ENCODE data around the gene CASZ1.

- TF ChIP-seq ZNF561 (CRISPR knock-in tag; conservative IDR thresholded peaks at IDR 0.05) = no peak
- TF ChIP-seq EP300 (IDR thresholded peaks at IDR 0.05; ENCODE audit: low read length) = no peak
- TF ChIP-seq BRF2 (IDR thresholded peaks at IDR 0.05; ENCODE audit: borderline replicate concordance, insufficient read depth, insufficient read length) = no peak
- no peak for TF ChIP-seq HINFP (tag; conservative IDR thresholded peaks at IDR 0.05; ENCODE audit: low read depth)
- no peak for TF ChIP-seq RB1 (IDR thresholded peaks at IDR 0.05; ENCODE audit: low read depth)
- TF ChIP-seq MTA1 (IDR thresholded peaks at IDR 0.05; ENCODE audit: borderline replicate concordance) = no peak
- TF ChIP-seq, protein P1, sequence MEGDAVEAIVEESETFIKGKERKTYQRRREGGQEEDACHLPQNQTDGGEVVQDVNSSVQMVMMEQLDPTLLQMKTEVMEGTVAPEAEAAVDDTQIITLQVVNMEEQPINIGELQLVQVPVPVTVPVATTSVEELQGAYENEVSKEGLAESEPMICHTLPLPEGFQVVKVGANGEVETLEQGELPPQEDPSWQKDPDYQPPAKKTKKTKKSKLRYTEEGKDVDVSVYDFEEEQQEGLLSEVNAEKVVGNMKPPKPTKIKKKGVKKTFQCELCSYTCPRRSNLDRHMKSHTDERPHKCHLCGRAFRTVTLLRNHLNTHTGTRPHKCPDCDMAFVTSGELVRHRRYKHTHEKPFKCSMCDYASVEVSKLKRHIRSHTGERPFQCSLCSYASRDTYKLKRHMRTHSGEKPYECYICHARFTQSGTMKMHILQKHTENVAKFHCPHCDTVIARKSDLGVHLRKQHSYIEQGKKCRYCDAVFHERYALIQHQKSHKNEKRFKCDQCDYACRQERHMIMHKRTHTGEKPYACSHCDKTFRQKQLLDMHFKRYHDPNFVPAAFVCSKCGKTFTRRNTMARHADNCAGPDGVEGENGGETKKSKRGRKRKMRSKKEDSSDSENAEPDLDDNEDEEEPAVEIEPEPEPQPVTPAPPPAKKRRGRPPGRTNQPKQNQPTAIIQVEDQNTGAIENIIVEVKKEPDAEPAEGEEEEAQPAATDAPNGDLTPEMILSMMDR (IDR thresholded peaks at IDR 0.05 in 2 of 3, conservative IDR thresholded peaks at IDR 0.05 in 1 of 3; ENCODE audit: insufficient read depth in 2 of 3, low read depth in 1 of 3, low read length in 3 of 3) = no peak
- TF ChIP-seq TAF7 (tag; IDR thresholded peaks at IDR 0.05) = no peak
- TF ChIP-seq, protein P2, sequence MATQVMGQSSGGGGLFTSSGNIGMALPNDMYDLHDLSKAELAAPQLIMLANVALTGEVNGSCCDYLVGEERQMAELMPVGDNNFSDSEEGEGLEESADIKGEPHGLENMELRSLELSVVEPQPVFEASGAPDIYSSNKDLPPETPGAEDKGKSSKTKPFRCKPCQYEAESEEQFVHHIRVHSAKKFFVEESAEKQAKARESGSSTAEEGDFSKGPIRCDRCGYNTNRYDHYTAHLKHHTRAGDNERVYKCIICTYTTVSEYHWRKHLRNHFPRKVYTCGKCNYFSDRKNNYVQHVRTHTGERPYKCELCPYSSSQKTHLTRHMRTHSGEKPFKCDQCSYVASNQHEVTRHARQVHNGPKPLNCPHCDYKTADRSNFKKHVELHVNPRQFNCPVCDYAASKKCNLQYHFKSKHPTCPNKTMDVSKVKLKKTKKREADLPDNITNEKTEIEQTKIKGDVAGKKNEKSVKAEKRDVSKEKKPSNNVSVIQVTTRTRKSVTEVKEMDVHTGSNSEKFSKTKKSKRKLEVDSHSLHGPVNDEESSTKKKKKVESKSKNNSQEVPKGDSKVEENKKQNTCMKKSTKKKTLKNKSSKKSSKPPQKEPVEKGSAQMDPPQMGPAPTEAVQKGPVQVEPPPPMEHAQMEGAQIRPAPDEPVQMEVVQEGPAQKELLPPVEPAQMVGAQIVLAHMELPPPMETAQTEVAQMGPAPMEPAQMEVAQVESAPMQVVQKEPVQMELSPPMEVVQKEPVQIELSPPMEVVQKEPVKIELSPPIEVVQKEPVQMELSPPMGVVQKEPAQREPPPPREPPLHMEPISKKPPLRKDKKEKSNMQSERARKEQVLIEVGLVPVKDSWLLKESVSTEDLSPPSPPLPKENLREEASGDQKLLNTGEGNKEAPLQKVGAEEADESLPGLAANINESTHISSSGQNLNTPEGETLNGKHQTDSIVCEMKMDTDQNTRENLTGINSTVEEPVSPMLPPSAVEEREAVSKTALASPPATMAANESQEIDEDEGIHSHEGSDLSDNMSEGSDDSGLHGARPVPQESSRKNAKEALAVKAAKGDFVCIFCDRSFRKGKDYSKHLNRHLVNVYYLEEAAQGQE (IDR thresholded peaks at IDR 0.05; ENCODE audit: borderline replicate concordance) = no peak
- TF ChIP-seq, protein P2 (CRISPR knock-in tag; IDR thresholded peaks at IDR 0.05; ENCODE audit: low read depth) = no peak
- TF ChIP-seq EGR1 (conservative IDR thresholded peaks at IDR 0.05) = no peak
- no peak for TF ChIP-seq RFX5 (IDR thresholded peaks at IDR 0.05; ENCODE audit: low read depth, low read length)
- no peak for TF ChIP-seq POU5F1 (IDR thresholded peaks at IDR 0.05; ENCODE audit: borderline replicate concordance, low read depth, low read length, partially characterized antibody)
Measured at GRCh38 chr1:10781137-10781536, 15.3 kb downstream of the CASZ1 start.
